PC-3 (cell line): ENCODE measurements around the gene GDPD5. TPM values are rescaled to one million over a fixed set of nuclear protein-coding genes. Genes with fewer than 3 reads are reported as not detected.
A peak's percentile ranks its signal among the peaks of the same experiment; 100 is the strongest.

ENCODE experiments used
- ATAC-seq: fragments of 200-7000 bp; cut with Tn5 transposase; 2 replicates; pipeline ENCODE4 v1.9.1; 2020; ENCODE audit warnings: mild to moderate bottlenecking, moderate library complexity
- BruUV-seq: library from RNA; stranded (reverse); fragments of 400-500 nt; replicated peaks from 2 replicates; lab custom pipeline; 2021; lab: Mats Ljungman, UMichigan
- CTCF ChIA-PET: fragments of 300-600 bp; sonication (Branson Sonifier 250); formaldehyde crosslinking; loops from one replicate; lab custom pipeline; 2022; ENCODE audit warnings: antibody characterized with exemption; lab: Charles Lee
- POLR2A ChIA-PET: fragments of 300-600 bp; sonication (Branson Sonifier 250); formaldehyde crosslinking; loops from one replicate; lab custom pipeline; 2022; ENCODE audit warnings: antibody characterized with exemption; ENCODE audit not compliant: unreplicated experiment; lab: Charles Lee
- DNase-seq: peaks from one replicate; pipeline ENCODE4 v3.0.0-alpha.2; 2015
- H2AFZ ChIP-seq: fragments of 300-600 bp; sonication (generic); 2 replicates; pipeline ENCODE4 v1.6.0; 2016; ENCODE audit warnings: antibody characterized with exemption, low read length
- H3F3A ChIP-seq: fragments of 300-600 bp; sonication (generic); one replicate; pipeline ENCODE4 v1.6.0; 2017; ENCODE audit warnings: antibody characterized with exemption, low read length, control low read depth, mild to moderate bottlenecking; ENCODE audit not compliant: unreplicated experiment
- H3K27ac ChIP-seq: fragments of 300-600 bp; sonication (generic); 2 replicates; pipeline ENCODE4 v1.5.1; 2016; ENCODE audit warnings: mild to moderate bottlenecking, low read length
- H3K27me3 ChIP-seq: fragments of 300-600 bp; sonication (generic); 2 replicates; pipeline ENCODE4 v1.6.1; 2016; ENCODE audit warnings: low read length, mixed read lengths
- H3K36me3 ChIP-seq: fragments of 300-600 bp; sonication (generic); 2 replicates; pipeline ENCODE4 v1.6.1; 2016; ENCODE audit warnings: low read depth, mixed run types, low read length, mixed read lengths
- H3K4me1 ChIP-seq: fragments of 300-600 bp; sonication (generic); 2 replicates; pipeline ENCODE4 v1.5.1; 2016; ENCODE audit warnings: low read length; ENCODE audit not compliant: insufficient read depth
- H3K4me2 ChIP-seq: fragments of 300-600 bp; sonication (generic); 2 replicates; pipeline ENCODE4 v1.6.0; 2016; ENCODE audit warnings: low read length
- H3K4me3 ChIP-seq: fragments of 300-600 bp; sonication (generic); 2 replicates; pipeline ENCODE4 v1.5.1; 2016; ENCODE audit warnings: mild to moderate bottlenecking, low read length, mixed read lengths
- H3K79me2 ChIP-seq: fragments of 300-600 bp; sonication (generic); 2 replicates; pipeline ENCODE4 v1.6.1; 2017; ENCODE audit warnings: low read length, mixed read lengths
- H3K9ac ChIP-seq: fragments of 300-600 bp; sonication (generic); 2 replicates; pipeline ENCODE4 v1.6.0; 2016; ENCODE audit warnings: mild to moderate bottlenecking, low read length
- H3K9me2 ChIP-seq: fragments of 300-600 bp; sonication (generic); replicated peaks from 2 replicates; pipeline ENCODE4 v1.6.1; 2016; ENCODE audit warnings: mixed run types, low read length, mixed read lengths
- H3K9me3 ChIP-seq: fragments of 300-600 bp; sonication (generic); 2 replicates; pipeline ENCODE4 v1.6.1; 2016; ENCODE audit warnings: low read length, mixed read lengths
- H4K20me1 ChIP-seq: fragments of 300-600 bp; sonication (generic); 2 replicates; pipeline ENCODE4 v1.6.1; 2016; ENCODE audit warnings: low read length, mixed read lengths
- CTCF ChIP-seq: fragments of 300-600 bp; sonication (generic); conservative IDR thresholded peaks from 2 replicates; pipeline ENCODE4 v1.5.1; 2017; ENCODE audit warnings: antibody characterized with exemption, low read depth, mild to moderate bottlenecking, low read length
- EZH2 ChIP-seq: fragments of 300-600 bp; sonication (generic); IDR thresholded peaks from one replicate; pipeline ENCODE4 v1.6.1; 2017; ENCODE audit warnings: antibody characterized with exemption, mild to moderate bottlenecking, low read length; ENCODE audit not compliant: unreplicated experiment
- EZH2phosphoT487 ChIP-seq: fragments of 300-600 bp; sonication (generic); IDR thresholded peaks from 2 replicates; pipeline ENCODE4 v1.6.1; 2018; ENCODE audit warnings: mild to moderate bottlenecking, antibody characterized with exemption, low read length, borderline replicate concordance
- intact Hi-C: fragments of 100-400 bp; cut with micrococcal nuclease; formaldehyde crosslinking; loops from 2 replicates; pipeline ENCODE4 v1.9.0; 2023
- total RNA-seq: library from RNA; depleted of rRNA; stranded (reverse); fragments of >200 nt; gene quantifications from 2 replicates; pipeline ENCODE4 v1.2.3, GENCODE V29; 2014

GDPD5 gene
- total RNA-seq, 1 experiment from 2014 or later: 21.4 TPM

GRCh38 chr11:75492181-75492820 lies 33.4 kb downstream of the GDPD5 start:
- Histone ChIP-seq H3K9me3 (no peaks in the 10 kb centered on the region), H3K9me2 (no peaks in the 10 kb centered on the region), H3K27me3 (no peaks in the 10 kb centered on the region), H3K27ac (peak overlapping the region; percentile 13; the same call in 1 of the 2 replicates), H3K4me1 (peaks cover 44% of the 10 kb centered on the region), H3K4me3 (no peak overlapping the region), H4K20me1 (no peaks in the 10 kb centered on the region), H3F3A (peaks cover 6% of the 10 kb centered on the region), H3K4me2 (peak overlapping the region; percentile 40), H3K79me2 (no peaks in the 10 kb centered on the region), H2AFZ (peak overlapping the region; percentile 72), H3K36me3 (no peaks in the 10 kb centered on the region), H3K9ac (no peak overlapping the region)
- TF ChIP-seq EZH2 (no peak), CTCF (no peak)
- ChIA-PET POLR2A (no interaction called here), CTCF (no interaction called here)
- DNase-seq (peak; percentile 51), ATAC-seq (peak; percentile 29; the same call in 1 of the 2 replicates)
- intact Hi-C loops: no loop called here
- BruUV-seq: no TSS peak

- H3K9me3 ChIP-seq: no peaks in the 10 kb centered on the region
- no peaks in the 10 kb centered on the region for H4K20me1 ChIP-seq
- no peak overlapping the region for H2AFZ ChIP-seq
- H3F3A ChIP-seq: peaks cover 6% of the 10 kb centered on the region
- H3K79me2 ChIP-seq: no peaks in the 10 kb centered on the region
- H3K4me1 ChIP-seq: peaks cover 43% of the 10 kb centered on the region
- no peak overlapping the region for H3K27ac ChIP-seq
- H3K9me2 ChIP-seq: no peaks in the 10 kb centered on the region
- ChIA-PET POLR2A (no interaction called here), CTCF (no interaction called here)
- no peak overlapping the region for H3K4me2 ChIP-seq
- ATAC-seq: no peak
- no peak for DNase-seq
- no peak overlapping the region for H3K4me3 ChIP-seq
- TF ChIP-seq EZH2phosphoT487: no peak
- no peak for TF ChIP-seq EZH2
- TF ChIP-seq CTCF: no peak
- intact Hi-C loops: no loop called here
- no TSS peak for BruUV-seq
- H3K9ac ChIP-seq: no peak overlapping the region
- H3K36me3 ChIP-seq: no peaks in the 10 kb centered on the region
- H3K27me3 ChIP-seq: no peaks in the 10 kb centered on the region
Measured at GRCh38 chr11:75491465-75491864, 34.3 kb downstream of the GDPD5 start.

GRCh38 chr11:75490221-75491181 lies 35.2 kb downstream of the GDPD5 start:
- H3K27ac ChIP-seq: peak overlapping the region; percentile 14
- H3F3A ChIP-seq: peaks cover 6% of the 10 kb centered on the region
- H3K4me3 ChIP-seq: peak overlapping the region; percentile 11; the same call in 1 of the 2 replicates
- CTCF ChIA-PET: no interaction called here
- no peaks in the 10 kb centered on the region for H4K20me1 ChIP-seq
- intact Hi-C loops: no loop called here
- DNase-seq (peak; percentile 86), ATAC-seq (peak; percentile 54)
- H3K9me2 ChIP-seq: no peaks in the 10 kb centered on the region
- POLR2A ChIA-PET: no interaction called here
- no peak for TF ChIP-seq EZH2
- TF ChIP-seq CTCF: no peak
- no peak for TF ChIP-seq EZH2phosphoT487
- BruUV-seq: no TSS peak
- no peaks in the 10 kb centered on the region for H3K79me2 ChIP-seq
- H3K27me3 ChIP-seq: no peaks in the 10 kb centered on the region
- H3K9me3 ChIP-seq: no peaks in the 10 kb centered on the region
- H3K4me2 ChIP-seq: peak overlapping the region; percentile 69
- H3K9ac ChIP-seq: no peak overlapping the region
- H3K4me1 ChIP-seq: peaks cover 33% of the 10 kb centered on the region
- no peaks in the 10 kb centered on the region for H3K36me3 ChIP-seq
- H2AFZ ChIP-seq: peak overlapping the region; percentile 61
